ENCODE results near the gene AAMP.
A peak's percentile ranks its signal among the peaks of the same experiment; 100 is the strongest.

Gene AAMP

GRCh38 chr2:218260166-218260565 is 9.8 kb downstream of the AAMP start:
- DNase-seq (ENCODE audit: low spot score), result no peak

- DNase-seq (ENCODE audit: low spot score), result peak; percentile 56
These were observed 10.6 kb downstream of the AAMP start for GRCh38 chr2:218259099-218259961.

GRCh38 chr2:218257390-218257981 is 12.5 kb downstream of the AAMP start:
- peak; percentile 45 for DNase-seq (ENCODE audit: low spot score)

GRCh38 chr2:218256612-218257350 is 13.2 kb downstream of the AAMP start:
- no peak for DNase-seq (ENCODE audit: low spot score)

GRCh38 chr2:218255446-218255845 is 14.5 kb downstream of the AAMP start:
- DNase-seq (ENCODE audit: low spot score), result peak; percentile 42

- no peak for DNase-seq (ENCODE audit: low spot score)
These were observed 16.7 kb downstream of the AAMP start for GRCh38 chr2:218253232-218253625.

GRCh38 chr2:218252509-218253231 is 17.3 kb downstream of the AAMP start:
- DNase-seq (ENCODE audit: low spot score), result no peak

GRCh38 chr2:218249691-218250090 is 20.2 kb downstream of the AAMP start:
- DNase-seq (ENCODE audit: low spot score), result no peak

DNA sequence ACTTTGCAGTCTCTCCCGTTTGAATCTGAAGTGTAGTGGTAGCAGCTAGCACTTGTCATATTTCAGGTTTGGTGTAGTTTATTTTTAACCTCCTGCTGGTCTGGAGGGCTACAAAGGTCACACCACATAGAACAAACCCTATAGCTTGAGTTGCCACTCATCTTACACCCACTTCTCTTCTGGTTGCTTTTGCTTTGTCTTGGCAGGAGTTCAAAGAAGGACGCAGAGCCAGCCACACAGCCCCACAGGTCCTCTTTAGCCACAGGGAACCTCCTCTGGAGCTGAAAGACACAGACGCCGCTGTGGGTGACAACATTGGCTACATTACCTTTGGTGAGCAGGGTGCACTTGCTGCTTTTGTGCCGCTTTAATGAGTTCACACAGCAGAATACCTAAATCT is 24.7 kb downstream of the AAMP start:
- no peak for DNase-seq (ENCODE audit: low spot score)

DNA sequence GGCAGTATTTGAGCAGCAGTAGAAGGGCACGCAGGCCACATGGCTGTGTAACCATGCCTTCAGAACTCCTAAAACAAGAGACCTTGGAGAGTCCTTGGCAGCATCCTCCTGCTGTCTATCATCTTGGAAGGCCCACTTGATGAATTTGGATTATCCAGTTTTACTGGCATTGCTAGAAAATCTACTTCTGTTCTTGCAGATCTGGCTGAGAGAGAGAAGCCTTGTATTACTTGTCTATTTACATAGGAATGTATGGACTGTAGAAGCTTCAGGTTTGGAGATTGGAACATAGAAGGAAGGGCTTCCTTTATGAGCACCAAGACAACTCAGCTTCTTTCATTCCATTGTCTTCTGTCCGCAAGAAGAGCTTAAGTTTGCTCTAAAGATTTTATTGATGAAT is 25.3 kb downstream of the AAMP start:
- DNase-seq (ENCODE audit: low spot score), result no peak

GRCh38 chr2:218244204-218244603 is 25.7 kb downstream of the AAMP start:
- DNase-seq (ENCODE audit: low spot score), result no peak

- no peak for DNase-seq (ENCODE audit: low spot score)
These were observed 31.1 kb downstream of the AAMP start for GRCh38 chr2:218238887-218239286.

- DNase-seq (ENCODE audit: low spot score), result no peak
These were observed 33.1 kb downstream of the AAMP start for GRCh38 chr2:218236829-218237228.

DNA sequence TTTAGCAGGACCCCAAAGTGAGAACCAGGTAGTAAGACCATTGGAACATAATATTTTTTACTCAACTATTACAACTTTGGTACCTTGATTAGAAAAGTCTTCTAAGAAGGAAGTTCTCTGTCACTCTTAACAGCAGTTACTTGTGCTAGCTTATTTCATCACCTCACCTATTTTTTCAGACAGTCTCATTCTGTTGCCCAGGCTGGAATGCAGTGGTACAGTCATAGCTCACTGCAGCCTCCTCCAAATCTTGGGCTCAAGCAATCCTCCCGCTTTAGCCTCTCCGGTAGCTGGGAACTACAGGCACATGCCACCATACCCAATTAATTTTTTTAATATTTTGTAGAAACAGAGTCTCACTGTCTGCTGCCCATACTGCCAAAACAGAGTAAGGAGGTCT is 34.9 kb downstream of the AAMP start:
- no peak for DNase-seq (ENCODE audit: low spot score)

DNA sequence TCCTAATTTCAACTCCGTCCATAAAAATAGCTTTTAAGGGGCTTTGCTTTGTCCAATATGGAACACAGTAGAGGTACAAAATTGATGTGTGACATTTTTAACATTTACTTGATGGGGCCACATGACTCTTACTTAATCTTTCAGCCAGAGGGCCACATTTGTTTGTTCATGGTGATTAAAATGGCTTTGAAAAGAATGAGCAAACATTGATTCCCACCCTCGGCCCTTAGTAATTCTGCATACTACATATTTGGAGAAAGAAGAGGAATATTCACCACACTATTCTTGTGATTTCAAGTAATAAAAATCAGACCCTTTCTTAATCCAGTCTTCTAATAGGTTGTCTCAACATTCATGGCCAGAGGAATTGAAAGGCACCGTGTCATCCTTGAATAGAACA is 35.4 kb downstream of the AAMP start:
- no peak for DNase-seq (ENCODE audit: low spot score)

- no peak for DNase-seq (ENCODE audit: low spot score)
These were observed 36.4 kb downstream of the AAMP start for GRCh38 chr2:218233543-218233942.

DNA sequence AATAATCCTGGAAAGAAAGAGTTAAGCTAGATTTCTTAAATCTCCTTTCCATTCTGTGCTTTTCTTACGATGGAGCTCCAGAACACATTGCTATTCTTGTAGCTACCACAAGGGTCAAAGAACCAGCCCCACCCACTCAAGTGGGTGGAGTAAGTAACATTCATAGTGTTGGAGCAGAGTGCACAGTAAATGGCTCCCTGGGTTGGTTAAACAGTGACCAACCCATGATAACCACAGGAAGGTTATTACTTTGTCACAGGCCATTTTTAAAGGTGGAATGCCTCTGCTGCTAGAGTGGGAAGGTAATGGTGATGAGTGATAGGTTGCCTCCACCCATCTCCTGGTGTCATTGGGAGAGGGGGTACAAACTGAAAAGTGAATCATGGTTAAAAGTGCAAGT is 39.1 kb downstream of the AAMP start:
- peak; percentile 99 for DNase-seq (ENCODE audit: low spot score)

DNA sequence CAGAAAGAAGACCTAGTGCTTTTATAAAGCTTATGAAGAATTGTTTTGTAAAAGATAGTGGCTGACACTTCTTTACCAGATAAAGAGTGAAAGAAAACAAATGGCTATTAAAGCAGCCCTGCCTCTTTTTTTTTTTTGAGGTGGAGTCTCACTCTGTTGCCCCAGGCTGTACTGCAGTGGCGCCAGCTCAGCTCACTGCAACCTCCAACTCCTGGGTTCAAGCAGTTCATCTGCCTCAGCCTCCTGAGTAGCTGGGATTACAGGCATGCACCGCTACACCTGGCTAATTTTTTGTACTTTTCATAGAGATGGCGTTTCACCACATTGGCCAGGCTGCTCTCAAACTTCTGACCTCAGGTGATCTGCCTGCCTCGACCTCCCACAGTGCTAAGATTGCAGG is 40.1 kb downstream of the AAMP start:
- peak; percentile 72 for DNase-seq (ENCODE audit: low spot score)

DNA sequence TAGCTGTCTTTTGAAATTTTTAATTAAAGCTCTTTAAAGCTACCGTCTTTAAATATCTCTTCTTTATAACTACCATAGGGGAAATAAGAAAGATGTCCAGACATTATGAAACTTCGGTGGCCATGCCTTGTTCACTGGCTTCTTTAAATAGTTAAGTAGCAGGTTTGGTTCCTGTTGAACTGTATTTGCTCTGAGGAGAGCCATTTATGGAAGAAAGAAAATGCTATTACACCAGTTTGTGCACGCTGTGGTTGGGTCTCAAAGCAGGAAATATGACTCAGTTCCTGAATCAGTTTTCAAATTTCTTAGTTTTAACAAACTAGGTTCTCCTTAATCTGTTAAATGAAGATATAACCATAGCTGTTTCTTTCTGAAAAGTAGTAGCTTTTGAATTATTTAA is 40.7 kb downstream of the AAMP start:
- peak; percentile 86 for DNase-seq (ENCODE audit: low spot score)

- peak; percentile 77 for DNase-seq (ENCODE audit: low spot score)
These were observed 41.4 kb downstream of the AAMP start for GRCh38 chr2:218228366-218229090.

DNA sequence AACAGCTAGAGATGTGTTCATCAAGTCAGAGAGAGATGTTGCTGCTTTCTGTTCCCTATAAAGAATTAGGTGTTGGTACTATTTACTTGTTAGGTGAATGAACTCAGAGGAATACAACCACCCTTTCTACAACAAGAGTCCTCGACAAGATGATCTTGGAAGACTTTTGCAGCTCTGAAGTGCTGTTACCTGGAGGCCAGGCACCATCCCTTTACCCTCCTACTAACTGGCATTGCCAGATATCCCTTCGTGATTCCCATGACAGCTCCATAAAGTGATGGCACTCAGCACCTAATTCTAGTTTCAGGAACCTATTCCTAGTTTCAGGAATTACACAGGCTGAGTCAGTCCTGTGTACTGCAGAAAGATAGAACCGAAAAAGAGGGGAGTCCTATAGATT is 43.0 kb downstream of the AAMP start:
- no peak for DNase-seq (ENCODE audit: low spot score)

- DNase-seq (ENCODE audit: low spot score), result peak; percentile 20
These were observed 45.8 kb downstream of the AAMP start for GRCh38 chr2:218224186-218224585.

Measured in kidney tubule cell (primary cell).